Fibroblast of skin of right biceps (primary cell): ENCODE measurements around the gene SPATA31C1.
A peak's percentile ranks its signal among the peaks of the same experiment; 100 is the strongest.
"Not testable (repeated sequence)": the region's sequence is repeated elsewhere in the genome, so short reads cannot be mapped to it uniquely, and the experiment has no call there.

Experiments used
- DNase-seq: peaks from one replicate; pipeline ENCODE4 v3.0.0-alpha.2; 2013

The SPATA31C1 gene

DNA sequence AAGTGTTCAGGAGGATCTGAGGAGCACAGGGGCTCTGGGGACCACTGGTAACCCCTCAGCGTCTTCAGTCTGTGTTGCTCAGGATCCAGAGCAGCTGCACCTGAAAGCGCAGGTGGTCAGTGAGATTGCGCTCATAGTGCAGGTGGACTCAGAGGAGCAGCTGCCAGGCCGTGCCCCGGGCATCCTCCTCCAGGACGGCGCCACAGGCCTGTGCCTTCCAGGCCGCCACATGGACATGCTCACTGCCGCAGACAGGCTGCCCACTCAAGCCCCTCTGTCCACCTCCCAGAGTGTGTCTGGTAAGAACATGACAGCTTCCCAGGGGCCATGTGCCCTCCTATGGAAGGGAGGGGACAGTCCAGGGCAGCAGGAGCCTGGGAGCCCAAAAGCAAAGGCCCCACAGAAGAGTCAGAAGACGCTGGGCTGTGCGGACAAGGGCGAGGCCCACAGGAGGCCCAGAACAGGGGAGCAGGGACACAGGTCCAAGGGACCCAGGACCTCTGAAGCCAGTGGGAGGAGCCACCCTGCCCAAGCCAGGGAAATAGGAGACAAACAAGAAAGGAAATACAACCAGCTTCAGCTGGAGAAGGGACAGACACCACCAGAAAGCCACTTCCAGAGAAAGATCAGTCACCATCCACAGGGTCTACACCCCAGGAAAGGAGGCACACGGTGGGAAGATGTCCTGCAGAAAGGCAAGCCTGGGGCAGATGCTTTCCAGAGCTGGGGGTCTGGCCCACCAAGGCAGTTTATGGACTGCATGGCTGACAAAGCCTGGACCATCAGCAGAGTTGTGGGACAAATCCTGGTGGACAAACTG is 29.9 kb upstream of the SPATA31C1 start:
- no peak for DNase-seq

DNA sequence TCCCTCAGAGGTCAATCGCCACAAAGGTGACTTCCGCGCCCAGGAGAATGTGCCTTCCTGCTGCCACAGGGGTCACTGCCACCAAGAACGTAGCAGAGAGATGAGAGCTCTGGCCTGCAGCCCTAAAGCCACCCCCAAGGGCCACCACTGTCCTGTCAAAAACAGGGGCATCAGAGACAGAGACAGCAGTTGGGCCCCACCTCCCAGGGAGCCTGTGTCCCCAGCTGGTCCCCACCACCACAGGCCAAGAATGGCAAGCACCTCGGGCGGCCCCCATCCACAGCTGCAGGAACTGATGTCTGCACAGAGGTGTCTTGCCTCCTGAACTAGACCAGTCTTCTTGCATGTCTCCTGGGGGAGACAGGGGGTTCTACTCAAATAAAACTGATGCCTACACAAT is 29.3 kb upstream of the SPATA31C1 start:
- no peak for DNase-seq

DNA sequence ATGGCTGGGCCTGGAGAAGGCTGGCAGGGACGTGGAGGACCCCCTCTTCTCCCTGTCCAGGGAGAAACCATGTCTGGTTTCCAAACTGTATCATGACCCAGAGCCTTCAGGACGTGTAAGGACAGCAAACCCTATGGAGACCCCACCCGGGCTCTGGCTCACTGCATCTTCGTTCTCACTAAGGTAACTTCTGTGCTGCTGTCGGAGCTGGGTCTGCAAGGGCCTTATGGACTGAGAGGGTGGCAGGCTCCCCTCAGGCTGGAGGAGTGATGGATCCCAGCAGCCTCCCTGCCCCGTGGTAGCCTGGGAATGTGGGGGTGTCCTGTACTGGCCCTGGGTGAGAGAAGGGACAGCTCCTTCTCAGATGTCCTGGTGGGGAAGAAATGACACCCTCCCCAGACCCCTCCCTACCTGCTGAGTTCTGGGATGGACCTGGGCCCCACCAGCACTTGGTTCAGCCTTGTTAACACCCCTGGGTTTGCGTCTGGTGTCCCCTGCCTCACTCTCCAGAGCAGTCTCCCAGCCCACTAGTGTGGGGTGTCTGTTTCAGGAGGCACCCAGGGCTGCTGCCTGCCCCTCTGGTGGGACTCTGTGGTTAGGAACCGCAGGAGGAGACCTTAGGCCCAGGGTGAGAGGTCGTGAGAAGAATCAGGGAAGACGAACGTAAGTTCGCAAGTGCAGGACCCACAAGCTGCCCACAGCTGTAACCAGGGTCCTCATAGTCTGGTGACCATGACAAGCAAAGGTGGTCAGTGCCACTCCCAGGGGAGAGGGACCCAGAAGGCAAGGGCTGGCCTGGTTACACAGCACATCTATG is 28.5 kb upstream of the SPATA31C1 start:
- no peak for DNase-seq

DNA sequence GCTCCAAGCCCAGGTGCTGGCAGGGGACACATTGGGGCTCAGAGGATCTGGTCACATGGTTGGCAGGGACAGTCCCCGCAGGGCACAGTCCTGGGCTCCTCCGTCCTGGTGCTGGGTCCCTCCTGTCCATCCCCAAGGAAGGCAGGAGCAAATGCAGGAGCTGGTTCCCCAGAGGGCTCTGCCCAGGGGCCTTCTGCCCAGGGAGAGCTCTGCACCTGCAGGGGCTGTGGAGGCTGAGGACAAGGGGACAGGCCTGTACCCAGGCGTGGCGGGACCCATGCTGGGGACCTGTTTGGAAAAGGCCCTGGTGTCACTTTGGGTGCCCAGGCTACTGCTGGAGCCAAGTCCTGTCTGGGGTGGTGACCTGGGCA is 27.9 kb upstream of the SPATA31C1 start:
- no peak for DNase-seq

DNA sequence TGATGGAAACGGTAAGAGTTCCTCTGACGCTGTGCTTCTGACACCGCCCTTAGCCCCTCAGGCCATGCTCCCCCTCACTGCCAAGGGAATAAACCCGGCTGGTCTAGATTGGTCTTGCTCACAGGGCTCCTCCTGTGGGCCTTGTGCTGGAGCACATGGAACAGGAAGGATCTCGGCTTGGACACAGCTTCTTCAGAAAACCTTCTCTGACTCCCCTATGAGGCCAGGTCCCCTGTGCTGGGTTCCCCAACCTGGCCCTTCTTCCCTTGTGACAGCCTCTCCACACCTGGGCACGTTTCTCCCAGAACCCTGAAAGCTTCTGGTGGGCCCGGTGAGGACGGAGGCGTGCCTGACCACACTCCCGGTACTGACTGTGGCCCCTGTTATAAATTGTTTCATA is 26.9 kb upstream of the SPATA31C1 start:
- no peak for DNase-seq

DNA sequence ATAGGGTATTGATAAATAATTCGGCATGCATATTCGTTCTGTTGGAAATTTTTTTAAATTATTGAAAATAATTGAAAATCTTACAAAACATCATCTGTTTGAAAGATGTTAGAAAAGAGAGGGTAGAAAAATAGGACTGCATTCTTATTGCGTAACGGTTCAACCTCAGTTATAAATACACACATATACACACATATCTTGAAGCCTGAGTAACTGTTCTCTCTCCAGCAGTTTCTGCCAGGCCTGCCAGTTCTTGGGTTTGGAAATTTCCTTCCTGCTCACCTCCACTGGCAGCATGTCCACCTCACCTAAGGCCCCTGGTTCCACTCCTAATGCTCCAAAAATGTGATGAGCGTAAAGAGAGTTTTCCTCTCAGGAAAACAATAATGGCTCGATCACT is 26.0 kb upstream of the SPATA31C1 start:
- no peak for DNase-seq

GRCh38 chr9:87892956-87893355 is 24.8 kb upstream of the SPATA31C1 start:
- no peak for DNase-seq

DNA sequence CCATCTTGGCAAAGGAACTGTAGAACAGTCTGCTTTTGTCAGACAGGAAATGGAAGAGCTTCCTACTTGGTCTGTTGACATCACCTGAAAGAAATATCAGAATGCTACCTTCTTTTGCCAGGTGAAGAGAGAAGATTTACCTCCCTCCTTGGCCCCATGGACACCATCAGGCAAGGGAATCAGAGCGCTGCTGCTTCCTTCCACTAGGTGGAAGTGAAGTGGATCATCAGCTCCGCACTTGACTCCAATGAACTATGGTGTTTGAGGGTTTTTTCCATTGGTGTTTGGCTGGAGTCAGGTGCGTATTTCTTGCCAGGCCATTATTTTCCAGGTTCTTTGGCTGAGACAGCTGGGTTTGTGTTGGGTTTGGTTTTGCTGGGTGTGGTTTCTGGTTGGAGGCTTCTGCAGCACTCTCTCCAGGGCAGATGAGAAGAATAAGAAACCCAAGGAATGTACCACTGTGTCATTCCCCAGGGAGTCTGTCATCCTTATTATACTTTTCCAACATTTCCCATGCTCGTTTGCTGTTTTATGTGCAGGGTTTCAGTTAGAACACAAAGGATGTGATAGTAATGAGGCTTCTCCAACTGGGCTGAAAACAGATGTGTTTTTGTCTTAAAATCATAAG is 22.6 kb upstream of the SPATA31C1 start:
- no peak for DNase-seq

DNA sequence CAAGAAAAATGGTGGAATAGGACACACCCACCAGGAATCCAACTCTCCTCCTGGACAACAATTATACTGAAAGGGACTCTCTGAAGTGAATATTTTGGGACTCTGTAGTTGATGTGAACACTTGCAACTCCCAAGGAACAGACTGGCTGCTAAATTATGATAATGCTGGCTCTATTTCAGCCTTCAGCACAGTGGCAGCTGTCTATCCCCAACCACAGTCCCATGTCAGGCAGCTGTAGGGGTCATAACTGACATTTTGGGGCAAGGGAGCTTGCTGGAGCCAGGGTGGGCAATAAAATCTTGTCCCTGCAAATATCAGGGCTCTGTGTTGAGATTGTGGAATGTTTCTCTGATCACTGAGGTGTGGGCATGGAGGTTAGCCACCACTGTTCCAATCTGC is 20.9 kb upstream of the SPATA31C1 start:
- DNase-seq, result no peak

DNA sequence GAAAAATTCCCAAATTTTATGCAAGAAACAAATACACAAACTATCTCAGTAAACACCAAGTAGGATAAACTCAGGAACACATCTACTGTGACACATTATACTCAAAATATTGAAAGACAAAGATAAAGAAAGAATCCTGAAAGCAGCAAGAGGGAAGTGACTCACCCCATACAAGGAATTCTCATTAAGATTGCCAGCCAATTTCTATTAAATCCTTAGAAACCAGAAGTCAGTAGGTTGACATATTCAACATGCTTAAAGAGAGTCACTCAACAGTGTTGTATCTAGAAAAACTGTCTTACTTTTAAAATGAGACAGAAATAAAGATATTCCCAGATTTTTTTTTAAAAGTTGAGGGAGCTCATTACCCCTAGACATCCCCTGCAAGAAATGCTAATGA is 19.6 kb upstream of the SPATA31C1 start:
- peak; percentile 43 for DNase-seq

DNA sequence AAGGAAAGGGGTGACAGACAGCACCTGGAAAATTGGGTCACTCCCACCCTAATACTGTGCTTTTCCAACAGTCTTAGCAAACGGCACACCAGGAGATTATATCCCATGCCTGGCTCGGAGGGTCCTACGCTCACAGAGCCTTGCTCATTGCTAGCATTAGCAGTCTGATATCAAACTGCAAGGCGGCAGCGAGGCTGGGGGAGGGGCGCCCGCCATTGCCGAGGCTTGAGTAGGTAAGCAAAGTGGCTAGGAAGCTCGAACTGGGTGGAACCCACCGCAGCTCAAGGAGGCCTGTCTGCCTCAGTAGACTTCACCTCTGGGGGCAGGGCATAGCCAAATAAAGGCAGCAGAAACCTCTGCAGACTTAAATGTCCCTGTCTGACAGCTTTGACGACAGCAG is 15.4 kb upstream of the SPATA31C1 start:
- DNase-seq, result not testable (repeated sequence)

- no peak for DNase-seq
These were observed 8.3 kb upstream of the SPATA31C1 start for GRCh38 chr9:87909310-87910041.

- DNase-seq, result no peak
These were observed 6.9 kb upstream of the SPATA31C1 start for GRCh38 chr9:87910821-87911220.

DNA sequence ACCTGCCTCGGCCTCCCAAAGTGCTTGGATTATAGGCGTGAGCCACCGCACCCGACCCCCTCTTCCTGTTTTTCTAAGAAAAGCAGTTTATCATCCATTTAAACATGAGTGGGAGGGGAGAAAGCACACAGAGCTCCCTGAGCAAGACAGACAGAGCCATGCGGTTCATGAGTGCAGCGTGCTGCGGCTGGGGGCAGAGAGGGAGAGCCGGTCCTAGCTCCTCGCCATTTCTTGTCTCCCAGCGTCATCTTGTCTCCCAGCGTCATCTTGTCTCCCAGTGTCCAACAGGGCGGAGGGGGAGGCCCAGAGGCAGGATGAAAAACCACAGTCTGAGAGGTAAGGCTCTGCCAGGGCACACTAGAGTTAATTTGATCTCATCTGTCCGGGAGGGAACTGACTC is 1.3 kb downstream of the SPATA31C1 start:
- DNase-seq, result not testable (repeated sequence)

DNA sequence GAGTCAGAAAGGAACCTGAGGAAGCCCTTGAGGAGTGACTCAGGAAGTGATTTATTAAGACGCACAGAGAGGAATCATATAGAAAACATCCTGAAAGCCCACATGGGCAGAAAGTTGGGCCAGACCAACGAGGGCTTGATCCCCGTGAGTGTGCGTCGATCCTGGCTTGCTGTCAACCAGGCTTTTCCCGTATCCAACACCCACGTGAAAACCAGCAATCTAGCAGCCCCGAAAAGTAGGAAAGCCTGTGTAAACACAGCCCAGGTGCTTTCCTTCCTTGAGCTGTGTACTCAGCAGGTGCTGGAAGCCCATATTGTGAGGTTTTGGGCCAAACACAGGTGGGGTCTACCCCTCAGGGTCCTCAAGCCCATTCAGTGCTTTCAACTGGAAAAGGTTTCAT is 3.8 kb downstream of the SPATA31C1 start:
- not testable (repeated sequence) for DNase-seq

- not testable (repeated sequence) for DNase-seq
These were observed 5.2 kb downstream of the SPATA31C1 start for GRCh38 chr9:87923012-87923411.

- not testable (repeated sequence) for DNase-seq
These were observed 7.1 kb downstream of the SPATA31C1 start for GRCh38 chr9:87924851-87925250.

DNA sequence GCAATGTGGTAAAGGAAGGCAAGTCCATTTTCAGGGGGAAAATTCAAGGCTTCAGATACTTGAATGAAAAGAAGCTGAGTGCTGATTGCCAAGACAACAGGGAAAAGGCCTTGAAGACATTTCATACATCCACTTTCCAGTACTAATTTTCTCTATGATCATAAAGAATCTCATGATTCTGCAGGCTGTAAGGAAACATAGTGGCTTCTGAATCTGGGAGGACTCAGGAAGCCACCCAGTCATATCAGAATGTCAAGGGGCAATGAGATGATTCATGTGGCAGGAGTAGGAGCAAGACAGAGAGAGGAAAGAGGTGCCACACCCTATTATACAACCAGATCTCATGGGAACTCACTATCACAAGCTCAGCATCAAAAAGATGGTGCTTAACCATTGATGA is 11.4 kb downstream of the SPATA31C1 start:
- DNase-seq, result not testable (repeated sequence)

DNA sequence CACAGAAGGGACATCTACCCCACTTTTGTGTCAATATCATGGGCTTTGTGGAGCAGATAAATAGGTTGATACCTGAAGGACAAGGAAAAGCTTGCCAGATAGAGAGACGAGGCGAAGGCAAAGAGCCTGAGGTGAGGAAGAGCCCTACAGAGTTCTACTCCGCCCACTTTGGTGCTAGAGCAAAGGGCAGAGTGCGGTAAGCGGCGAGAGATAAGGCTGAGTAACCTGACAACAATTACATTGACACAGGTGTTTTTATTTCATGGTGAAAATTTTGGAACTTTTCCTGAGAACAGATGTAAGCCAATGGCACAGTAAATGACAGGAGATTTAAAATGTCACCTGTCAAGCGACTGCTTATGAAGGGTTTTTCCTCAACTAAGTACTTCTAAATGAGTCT is 16.7 kb downstream of the SPATA31C1 start:
- DNase-seq, result not testable (repeated sequence)

DNA sequence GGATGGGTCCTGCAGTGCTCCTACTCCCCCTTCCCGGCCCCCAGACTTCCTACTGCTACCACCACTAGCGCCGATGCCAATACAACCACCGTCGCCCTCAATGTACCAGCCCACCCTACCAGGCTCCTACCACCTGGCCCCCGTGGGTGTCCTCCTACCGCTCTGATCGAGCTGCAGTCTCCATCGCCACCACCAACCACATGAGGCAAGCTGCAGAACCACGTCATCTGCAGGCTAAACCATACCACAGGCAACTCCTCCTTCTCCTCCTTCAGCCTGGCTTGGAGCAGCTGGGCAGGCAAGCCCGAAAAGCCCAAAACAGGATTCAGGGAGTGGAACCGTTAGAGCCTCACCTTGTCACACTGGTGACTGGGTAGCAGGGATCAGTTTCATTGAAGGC is 19.6 kb downstream of the SPATA31C1 start:
- DNase-seq, result not testable (repeated sequence)

DNA sequence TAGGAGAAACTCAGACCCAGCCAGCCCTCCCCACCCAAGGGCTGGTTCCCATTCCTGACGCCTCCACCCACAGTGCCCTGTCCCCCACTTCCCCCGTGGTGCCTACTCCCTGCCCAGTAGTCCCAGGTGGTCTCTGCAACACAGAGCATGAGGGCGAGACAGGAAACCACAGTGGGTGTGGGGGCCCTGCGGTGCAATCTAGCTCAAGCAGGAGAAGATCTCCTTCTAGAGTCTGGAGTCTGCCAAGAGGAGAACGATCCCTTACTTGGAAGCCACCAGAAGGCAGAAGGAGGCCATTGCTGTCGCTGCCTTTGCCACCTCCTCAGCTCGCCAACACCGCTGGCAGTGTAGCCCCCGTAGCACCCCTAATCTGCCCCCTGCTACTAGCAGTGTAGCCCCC is 20.2 kb downstream of the SPATA31C1 start:
- not testable (repeated sequence) for DNase-seq

DNA sequence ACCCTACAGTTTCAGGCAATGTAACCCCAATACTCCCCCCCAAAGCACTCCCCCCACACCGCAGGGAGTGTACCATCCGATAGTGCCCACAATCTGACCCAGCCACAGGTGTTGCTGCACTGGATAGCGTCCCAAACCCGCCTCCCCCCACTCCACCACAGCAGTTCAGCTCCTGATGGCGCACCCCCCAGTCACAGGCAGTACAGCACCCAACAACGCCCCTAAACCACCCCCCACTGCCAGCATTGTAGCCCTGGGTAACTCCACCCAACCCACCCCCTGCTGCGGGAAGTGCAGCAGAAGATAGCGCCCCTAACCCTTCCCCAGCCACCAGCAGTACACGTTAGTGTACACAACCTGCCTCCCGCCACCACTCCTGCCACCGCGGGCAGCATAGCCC is 20.6 kb downstream of the SPATA31C1 start:
- DNase-seq, result not testable (repeated sequence)

GRCh38 chr9:87939096-87939495 is 21.3 kb downstream of the SPATA31C1 start:
- DNase-seq, result not testable (repeated sequence)
